IMR-90 (cell line): ENCODE data around the gene FXYD6. TPM values are rescaled to one million over a fixed set of nuclear protein-coding genes. Genes with fewer than 3 reads are reported as not detected.

Experiments
- ATAC-seq: fragments of 200-7000 bp; cut with Tn5 transposase; 2 replicates; pipeline ENCODE4 v1.9.1; 2020; ENCODE audit warnings: low read depth, mild to moderate bottlenecking, moderate library complexity
- BruUV-seq: library from RNA; stranded (reverse); fragments of 400-500 nt; replicated peaks from 2 replicates; lab custom pipeline; 2021; lab: Mats Ljungman, UMichigan
- CTCF ChIA-PET: fragments of 300-600 bp; formaldehyde crosslinking; extraction: SDS; loops from one replicate; lab custom pipeline; 2021; ENCODE audit warnings: antibody characterized with exemption; lab: Yijun Ruan, JAX
- POLR2A ChIA-PET: fragments of 300-600 bp; sonication (Branson Sonifier 250); formaldehyde crosslinking; loops from one replicate; lab custom pipeline; 2022; ENCODE audit warnings: antibody characterized with exemption; ENCODE audit not compliant: unreplicated experiment; lab: Charles Lee
- DNase-seq: peaks from one replicate; pipeline ENCODE4 v3.0.0; 2013
- H2AFZ ChIP-seq: replicated peaks from 2 replicates; pipeline ENCODE3; 2013; ENCODE audit warnings: low read length, mild to moderate bottlenecking; ENCODE audit not compliant: poor library complexity
- H2AK5ac ChIP-seq: 2 replicates; pipeline ENCODE4 v1.6.1; 2013; ENCODE audit warnings: low read depth, low read length, inconsistent platforms
- H2AK9ac ChIP-seq: replicated peaks from 2 replicates; pipeline ENCODE3; 2013; ENCODE audit warnings: mild to moderate bottlenecking, low read depth, low read length, moderate library complexity; ENCODE audit not compliant: poor library complexity
- H2BK120ac ChIP-seq: 2 replicates; pipeline ENCODE4 v1.6.1; 2013; ENCODE audit warnings: low read depth, low read length, inconsistent platforms
- H2BK15ac ChIP-seq: 3 replicates; pipeline ENCODE4 v1.6.1; 2013; ENCODE audit warnings: low read depth, low read length, inconsistent platforms
- H2BK20ac ChIP-seq: 2 replicates; pipeline ENCODE4 v1.6.1; 2013; ENCODE audit warnings: low read depth, mild to moderate bottlenecking, inconsistent platforms, low read length, moderate library complexity
- H2BK5ac ChIP-seq: 2 replicates; pipeline ENCODE4 v1.6.1; 2013; ENCODE audit warnings: mild to moderate bottlenecking, low read depth, low read length, inconsistent platforms; ENCODE audit not compliant: poor library complexity, severe bottlenecking
- H3K14ac ChIP-seq: replicated peaks from 2 replicates; pipeline ENCODE4 v1.6.1; 2013; ENCODE audit warnings: low read depth, low read length, inconsistent platforms
- H3K18ac ChIP-seq: 2 replicates; pipeline ENCODE4 v1.6.1; 2013; ENCODE audit warnings: low read depth, low read length, control low read depth
- H3K23ac ChIP-seq: 2 replicates; pipeline ENCODE4 v1.6.1; 2013; ENCODE audit warnings: low read depth, low read length, inconsistent platforms
- H3K27ac ChIP-seq: 2 replicates; pipeline ENCODE4 v1.5.1; 2013; ENCODE audit warnings: mild to moderate bottlenecking, control low read depth, low read length; ENCODE audit not compliant: insufficient read depth
- H3K27me3 ChIP-seq: 2 replicates; pipeline ENCODE4 v1.6.1; 2013; ENCODE audit warnings: low read length; ENCODE audit not compliant: control insufficient read depth, insufficient read depth
- H3K36me3 ChIP-seq: 2 replicates; pipeline ENCODE4 v1.6.1; 2013; ENCODE audit warnings: low read length, mixed read lengths; ENCODE audit not compliant: control insufficient read depth, insufficient read depth
- H3K4ac ChIP-seq: 2 replicates; pipeline ENCODE4 v1.6.1; 2013; ENCODE audit warnings: low read depth, low read length, inconsistent platforms
- H3K4me1 ChIP-seq: 2 replicates; pipeline ENCODE4 v1.6.1; 2013; ENCODE audit warnings: low read length, mixed read lengths; ENCODE audit not compliant: control insufficient read depth, insufficient read depth
- H3K4me2 ChIP-seq: 2 replicates; pipeline ENCODE4 v1.6.1; 2013; ENCODE audit warnings: low read depth, mild to moderate bottlenecking, control low read depth, low read length, moderate library complexity
- H3K4me3 ChIP-seq: 2 replicates; pipeline ENCODE4 v1.5.1; 2013; ENCODE audit warnings: low read depth, mild to moderate bottlenecking, control low read depth, low read length, moderate library complexity; ENCODE audit not compliant: insufficient read depth
- H3K56ac ChIP-seq: 2 replicates; pipeline ENCODE4 v1.6.1; 2013; ENCODE audit warnings: low read length, inconsistent platforms; ENCODE audit not compliant: insufficient read depth; ENCODE audit errors: extremely low read depth
- H3K79me1 ChIP-seq, 2 experiments: 2 replicates each; pipeline ENCODE4 v1.6.1; 2013; ENCODE audit warnings: low read length in 2 of 2, inconsistent platforms in 1 of 2, low read depth in 1 of 2
- H3K9ac ChIP-seq: 2 replicates; pipeline ENCODE4 v1.6.1; 2013; ENCODE audit warnings: low read depth, low read length, control low read depth
- H3K9me1 ChIP-seq: 2 replicates; pipeline ENCODE4 v1.6.1; 2013; ENCODE audit warnings: low read length, inconsistent platforms; ENCODE audit not compliant: insufficient read depth
- H3K9me3 ChIP-seq: 2 replicates; pipeline ENCODE4 v1.6.1; 2013; ENCODE audit warnings: low read length; ENCODE audit not compliant: control insufficient read depth, insufficient read depth
- H4K20me1 ChIP-seq: 2 replicates; pipeline ENCODE4 v1.6.1; 2013; ENCODE audit warnings: low read length, inconsistent platforms; ENCODE audit not compliant: insufficient read depth
- H4K5ac ChIP-seq: 2 replicates; pipeline ENCODE4 v1.6.1; 2013; ENCODE audit warnings: mild to moderate bottlenecking, low read depth, low read length, control low read depth
- H4K8ac ChIP-seq, 2 experiments: 2 replicates each; pipeline ENCODE4 v1.6.1; 2013; ENCODE audit warnings: low read depth in 2 of 2, low read length in 2 of 2, control low read depth in 1 of 2, inconsistent platforms in 1 of 2
- H4K91ac ChIP-seq: 2 replicates; pipeline ENCODE4 v1.6.1; 2013; ENCODE audit warnings: low read depth, low read length, inconsistent platforms; ENCODE audit not compliant: insufficient read depth
- BHLHE40 ChIP-seq: fragments of 150-350 bp; IDR thresholded peaks from 2 replicates; pipeline ENCODE4 v1.6.1; 2016; ENCODE audit warnings: mild to moderate bottlenecking, low read depth, low read length
- CEBPB ChIP-seq: IDR thresholded peaks from 2 replicates; pipeline ENCODE4 v1.6.1; 2012; ENCODE audit warnings: low read depth, low read length, improper control_type of control experiment
- CHD1 ChIP-seq: IDR thresholded peaks from 2 replicates; pipeline ENCODE4 v1.6.1; 2012; ENCODE audit warnings: low read depth, low read length, improper control_type of control experiment
- FOS ChIP-seq: fragments of 150-350 bp; IDR thresholded peaks from 2 replicates; pipeline ENCODE4 v1.6.1; 2016; ENCODE audit warnings: low read depth, low read length
- MAFK ChIP-seq: IDR thresholded peaks from 2 replicates; pipeline ENCODE4 v1.6.1; 2012; ENCODE audit warnings: low read depth, low read length, improper control_type of control experiment
- MAZ ChIP-seq: IDR thresholded peaks from 2 replicates; pipeline ENCODE4 v1.6.1; 2012; ENCODE audit warnings: low read depth, mild to moderate bottlenecking, low read length, improper control_type of control experiment, moderate library complexity, borderline replicate concordance
- MXI1 ChIP-seq: IDR thresholded peaks from 2 replicates; pipeline ENCODE4 v1.6.1; 2012; ENCODE audit warnings: low read depth, mild to moderate bottlenecking, low read length, moderate library complexity, borderline replicate concordance
- NFE2L2 ChIP-seq: fragments of 150-350 bp; IDR thresholded peaks from 2 replicates; pipeline ENCODE4 v1.6.1; 2016; ENCODE audit warnings: low read depth, mild to moderate bottlenecking, low read length
- POLR2A ChIP-seq: IDR thresholded peaks from 2 replicates; pipeline ENCODE4 v1.6.1; 2012; ENCODE audit warnings: mild to moderate bottlenecking, low read depth, low read length
- RAD21 ChIP-seq: IDR thresholded peaks from 2 replicates; pipeline ENCODE4 v1.6.1; 2012; ENCODE audit warnings: low read length, improper control_type of control experiment
- RCOR1 ChIP-seq: IDR thresholded peaks from 2 replicates; pipeline ENCODE4 v1.6.1; 2012; ENCODE audit warnings: mild to moderate bottlenecking, low read length, improper control_type of control experiment; ENCODE audit not compliant: insufficient replicate concordance
- RFX5 ChIP-seq: IDR thresholded peaks from 2 replicates; pipeline ENCODE4 v1.8.0; 2012; ENCODE audit warnings: low read depth, mild to moderate bottlenecking, low read length, moderate library complexity
- SMC3 ChIP-seq: fragments of 150-350 bp; IDR thresholded peaks from 2 replicates; pipeline ENCODE4 v1.6.1; 2016; ENCODE audit warnings: low read depth, mild to moderate bottlenecking, antibody characterized with exemption, low read length, moderate library complexity
- WGBS, 2 experiments: methylation state at CpG; one replicate each; pipeline versions ENCODE4 v1.1.5 to v1.1.7; 2013; ENCODE audit warnings: missing lambda C conversion rate in 2 of 2; ENCODE audit not compliant: insufficient read length in 1 of 2; ENCODE audit errors: extremely low coverage in 2 of 2; 5-methylcytosine and 5-hydroxymethylcytosine counted together
- dilution Hi-C: fragments of 300-500 bp; cut with HindIII; formaldehyde crosslinking; loops from one replicate; pipeline ENCODE4 v1.14.3; 2018; ENCODE audit warnings: low sequenced_read_pairs; ENCODE audit not compliant: unreplicated experiment
- in situ Hi-C: fragments of 300-500 bp; cut with MboI; formaldehyde crosslinking; loops from 3 replicates; pipeline ENCODE4 v1.14.3; 2019; ENCODE audit warnings: low sequenced_read_pairs, inconsistent platforms, mixed read lengths
- intact Hi-C: fragments of 100-400 bp; cut with micrococcal nuclease; formaldehyde crosslinking; loops from 2 replicates; pipeline ENCODE4 v1.10.0; 2022
- polyA plus RNA-seq, 3 experiments: library from polyadenylated mRNA; depleted of rRNA; stranded (reverse); fragments of >200 nt; gene quantifications; 2 replicates each; pipeline ENCODE4 v1.2.3, GENCODE V29; 2012; ENCODE audit warnings: low replicate concordance in 1 of 3
- total RNA-seq: library from RNA; depleted of rRNA; stranded (reverse); fragments of >200 nt; gene quantifications from 2 replicates; pipeline ENCODE4 v1.2.3, GENCODE V29; 2012
- TF ChIP-seq, protein P1 (sequence below): conservative IDR thresholded peaks from 2 replicates; pipeline ENCODE4 v1.5.1; 2012; ENCODE audit warnings: mild to moderate bottlenecking, low read depth, low read length, improper control_type of control experiment
- TF ChIP-seq, protein P2 (sequence below): fragments of 150-350 bp; IDR thresholded peaks from 2 replicates; pipeline ENCODE4 v1.6.1; 2016; ENCODE audit warnings: low read depth, mild to moderate bottlenecking, low read length, moderate library complexity, borderline replicate concordance
- TF ChIP-seq, protein P3 (sequence below): fragments of 150-350 bp; IDR thresholded peaks from 2 replicates; pipeline ENCODE4 v1.6.1; 2017; ENCODE audit warnings: mild to moderate bottlenecking, antibody characterized with exemption, low read length, low read depth

The FXYD6 gene
- total and polyA plus RNA-seq, 2 of the 4 experiments (the other 2 are of a cell fraction): 0.32 TPM; not detected in 1

DNA sequence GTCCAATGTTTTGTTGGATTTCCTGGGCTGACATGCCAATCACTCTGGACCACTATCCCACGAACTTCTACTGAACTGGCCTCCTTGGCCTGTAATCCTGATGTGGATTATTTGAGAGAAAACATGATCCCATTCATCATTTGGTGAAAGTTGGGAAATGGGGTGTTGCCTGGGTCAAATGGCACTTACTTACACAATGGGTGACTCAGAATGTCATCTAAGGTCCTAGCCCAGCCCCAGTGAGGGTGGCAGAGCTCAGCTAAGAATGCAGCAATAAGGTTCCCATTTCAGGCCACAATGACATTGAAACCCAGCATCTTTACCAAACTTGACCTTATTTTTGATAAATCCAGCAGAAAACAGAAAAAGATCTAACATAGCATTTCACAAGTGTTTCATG lies 71.4 kb downstream of the FXYD6 start:
- no TSS peak for BruUV-seq
- POLR2A ChIA-PET: no interaction called here
- CTCF ChIA-PET: interaction anchor here (0.7 kb wide), 1 partner anchor 142 kb away, joined by 3 read pairs; no protein-coding TSS in a partner anchor

More for the DNA sequence above, 71.4 kb downstream of the FXYD6 start:
- Histone ChIP-seq H3K9ac (no peak overlapping the region), H2BK15ac (no peak overlapping the region), H3K4me1 (no peaks in the 10 kb centered on the region), H3K9me3 (no peaks in the 10 kb centered on the region), H2AK5ac (no peak overlapping the region), H3K23ac (no peak overlapping the region), H3K4me2 (no peak overlapping the region), H3K27me3 (peaks cover 38% of the 10 kb centered on the region), H4K5ac (no peak overlapping the region), H2BK120ac (no peak overlapping the region), H4K20me1 (no peaks in the 10 kb centered on the region), H3K9me1 (no peaks in the 10 kb centered on the region), H4K8ac (no peak overlapping the region), H2BK5ac (no peak overlapping the region), H3K27ac (no peak overlapping the region), H2AK9ac (no peak overlapping the region), H4K91ac (no peak overlapping the region), H3K36me3 (no peaks in the 10 kb centered on the region), H3K56ac (no peak overlapping the region), H3K14ac (no peak overlapping the region), H2BK20ac (no peak overlapping the region), H3K4me3 (no peak overlapping the region), H3K79me1 (no peaks in the 10 kb centered on the region), H2AFZ (no peak overlapping the region), H3K18ac (no peak overlapping the region), H3K4ac (no peak overlapping the region)
- ATAC-seq: no peak
- DNase-seq: no peak
- WGBS, 2 experiments: no CpG with 5 or more reads among the region's 1 CpG
- no peak for TF ChIP-seq MAZ
- TF ChIP-seq POLR2A: no peak
- TF ChIP-seq, protein P1, sequence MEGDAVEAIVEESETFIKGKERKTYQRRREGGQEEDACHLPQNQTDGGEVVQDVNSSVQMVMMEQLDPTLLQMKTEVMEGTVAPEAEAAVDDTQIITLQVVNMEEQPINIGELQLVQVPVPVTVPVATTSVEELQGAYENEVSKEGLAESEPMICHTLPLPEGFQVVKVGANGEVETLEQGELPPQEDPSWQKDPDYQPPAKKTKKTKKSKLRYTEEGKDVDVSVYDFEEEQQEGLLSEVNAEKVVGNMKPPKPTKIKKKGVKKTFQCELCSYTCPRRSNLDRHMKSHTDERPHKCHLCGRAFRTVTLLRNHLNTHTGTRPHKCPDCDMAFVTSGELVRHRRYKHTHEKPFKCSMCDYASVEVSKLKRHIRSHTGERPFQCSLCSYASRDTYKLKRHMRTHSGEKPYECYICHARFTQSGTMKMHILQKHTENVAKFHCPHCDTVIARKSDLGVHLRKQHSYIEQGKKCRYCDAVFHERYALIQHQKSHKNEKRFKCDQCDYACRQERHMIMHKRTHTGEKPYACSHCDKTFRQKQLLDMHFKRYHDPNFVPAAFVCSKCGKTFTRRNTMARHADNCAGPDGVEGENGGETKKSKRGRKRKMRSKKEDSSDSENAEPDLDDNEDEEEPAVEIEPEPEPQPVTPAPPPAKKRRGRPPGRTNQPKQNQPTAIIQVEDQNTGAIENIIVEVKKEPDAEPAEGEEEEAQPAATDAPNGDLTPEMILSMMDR: no peak
- no peak for TF ChIP-seq FOS
- TF ChIP-seq RCOR1: no peak
- TF ChIP-seq MAFK: no peak
- TF ChIP-seq MXI1: no peak
- TF ChIP-seq RAD21: no peak
- TF ChIP-seq SMC3: no peak
- no peak for TF ChIP-seq NFE2L2
- TF ChIP-seq RFX5: no peak
- no peak for TF ChIP-seq BHLHE40
- TF ChIP-seq, protein P2, sequence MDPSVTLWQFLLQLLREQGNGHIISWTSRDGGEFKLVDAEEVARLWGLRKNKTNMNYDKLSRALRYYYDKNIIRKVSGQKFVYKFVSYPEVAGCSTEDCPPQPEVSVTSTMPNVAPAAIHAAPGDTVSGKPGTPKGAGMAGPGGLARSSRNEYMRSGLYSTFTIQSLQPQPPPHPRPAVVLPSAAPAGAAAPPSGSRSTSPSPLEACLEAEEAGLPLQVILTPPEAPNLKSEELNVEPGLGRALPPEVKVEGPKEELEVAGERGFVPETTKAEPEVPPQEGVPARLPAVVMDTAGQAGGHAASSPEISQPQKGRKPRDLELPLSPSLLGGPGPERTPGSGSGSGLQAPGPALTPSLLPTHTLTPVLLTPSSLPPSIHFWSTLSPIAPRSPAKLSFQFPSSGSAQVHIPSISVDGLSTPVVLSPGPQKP: no peak
- no peak for TF ChIP-seq CHD1
- no peak for TF ChIP-seq CEBPB
- TF ChIP-seq, protein P3, sequence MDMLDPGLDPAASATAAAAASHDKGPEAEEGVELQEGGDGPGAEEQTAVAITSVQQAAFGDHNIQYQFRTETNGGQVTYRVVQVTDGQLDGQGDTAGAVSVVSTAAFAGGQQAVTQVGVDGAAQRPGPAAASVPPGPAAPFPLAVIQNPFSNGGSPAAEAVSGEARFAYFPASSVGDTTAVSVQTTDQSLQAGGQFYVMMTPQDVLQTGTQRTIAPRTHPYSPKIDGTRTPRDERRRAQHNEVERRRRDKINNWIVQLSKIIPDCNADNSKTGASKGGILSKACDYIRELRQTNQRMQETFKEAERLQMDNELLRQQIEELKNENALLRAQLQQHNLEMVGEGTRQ: no peak
- intact Hi-C loops (no loop called here), in situ Hi-C loops (loop anchor here (10.0 kb wide), 1 partner anchor 360 kb away; no protein-coding TSS in a partner anchor), dilution Hi-C loops (no loop called here)
